Epithelial cell of prostate (primary cell): ENCODE data around the gene SGMS1.
"Not testable (repeated sequence)": the region's sequence is repeated elsewhere in the genome, so short reads cannot be mapped to it uniquely, and the experiment has no call there.

Source experiments
- DNase-seq: peaks from one replicate; pipeline ENCODE4 v3.0.0-alpha.2; 2011; ENCODE audit warnings: low read depth, low spot score
- H3K27ac ChIP-seq: fragments of 450-650 bp; 2 replicates; pipeline ENCODE4 v1.5.1; 2017; ENCODE audit warnings: mild to moderate bottlenecking

SGMS1 gene

GRCh38 chr10:50542871-50543270 is 80.9 kb downstream of the SGMS1 start:
- DNase-seq = no peak
- H3K27ac ChIP-seq = no peak overlapping the region

- no peak for DNase-seq
- H3K27ac ChIP-seq = no peak overlapping the region
Observed at GRCh38 chr10:50541921-50542320, 81.8 kb downstream of the SGMS1 start.

DNA sequence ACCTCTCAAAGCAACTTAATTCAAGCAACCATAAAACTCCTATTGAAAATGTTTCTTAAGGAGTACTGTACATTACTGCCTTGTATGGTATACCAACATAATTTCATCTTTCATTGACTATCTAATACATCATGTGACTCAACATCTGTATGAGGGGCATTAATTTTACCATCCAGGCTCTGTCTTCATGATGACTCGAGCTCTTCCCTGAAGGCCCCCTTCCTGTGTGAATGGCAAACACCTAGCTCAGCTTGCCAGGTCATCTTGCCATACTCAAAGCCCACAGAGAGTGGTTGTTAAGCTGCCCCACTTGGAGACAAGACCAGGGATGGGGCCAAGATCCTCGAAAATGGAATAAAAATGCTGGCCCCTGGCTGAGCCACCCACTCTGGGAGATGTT is 82.4 kb downstream of the SGMS1 start:
- no peak overlapping the region for H3K27ac ChIP-seq
- DNase-seq = no peak

DNA sequence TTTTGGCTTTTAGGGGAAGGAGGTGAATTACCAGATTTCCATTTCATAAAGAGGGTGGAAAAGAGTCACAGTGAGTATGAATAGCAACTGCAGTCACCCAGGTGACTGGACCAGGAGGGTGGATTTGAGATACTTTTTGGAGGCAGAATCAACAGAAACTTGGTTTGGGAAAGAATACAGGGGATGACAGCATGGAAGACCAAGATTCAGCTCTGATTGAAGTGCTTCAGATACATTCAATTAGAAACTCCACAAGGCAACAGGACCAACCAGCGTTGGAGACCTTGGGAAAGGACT is 83.0 kb downstream of the SGMS1 start:
- H3K27ac ChIP-seq = no peak overlapping the region
- DNase-seq = no peak

DNA sequence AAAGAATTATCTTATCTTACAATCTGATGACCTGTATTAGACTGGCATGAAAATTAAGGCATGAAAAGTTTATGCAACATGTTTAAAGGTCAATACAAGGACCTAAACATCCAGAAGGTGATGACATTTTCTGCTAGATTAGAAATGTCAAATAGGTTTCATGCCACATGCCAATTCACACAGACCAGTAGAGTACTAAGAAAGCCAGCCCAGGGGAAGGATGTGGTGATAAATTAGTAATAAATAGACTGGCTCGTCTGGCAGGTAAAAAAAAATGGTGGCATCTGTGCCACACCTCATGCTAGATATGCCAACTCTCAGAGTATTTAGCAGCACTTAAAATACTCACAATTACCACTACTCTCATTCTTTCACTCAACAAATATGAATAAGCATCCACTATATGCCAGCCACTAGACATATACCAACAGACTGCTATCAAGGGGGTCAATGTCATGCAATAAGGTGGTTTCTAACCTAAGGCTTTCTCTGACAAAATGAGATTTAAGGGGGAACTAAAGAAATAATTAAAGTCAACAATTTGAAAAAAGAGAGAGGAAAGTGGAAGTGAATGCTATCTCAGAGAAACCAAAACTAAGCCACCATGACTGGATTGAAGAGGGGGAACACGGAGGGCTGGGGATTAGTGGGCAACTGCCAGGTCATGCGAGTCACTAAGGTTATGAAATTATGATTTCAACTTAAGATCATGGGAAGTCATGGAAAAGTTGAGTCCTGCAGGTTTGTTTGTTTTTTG is 83.5 kb downstream of the SGMS1 start:
- no peak overlapping the region for H3K27ac ChIP-seq
- DNase-seq = no peak

GRCh38 chr10:50538555-50539398 is 85.0 kb downstream of the SGMS1 start:
- no peak overlapping the region for H3K27ac ChIP-seq
- no peak for DNase-seq

DNA sequence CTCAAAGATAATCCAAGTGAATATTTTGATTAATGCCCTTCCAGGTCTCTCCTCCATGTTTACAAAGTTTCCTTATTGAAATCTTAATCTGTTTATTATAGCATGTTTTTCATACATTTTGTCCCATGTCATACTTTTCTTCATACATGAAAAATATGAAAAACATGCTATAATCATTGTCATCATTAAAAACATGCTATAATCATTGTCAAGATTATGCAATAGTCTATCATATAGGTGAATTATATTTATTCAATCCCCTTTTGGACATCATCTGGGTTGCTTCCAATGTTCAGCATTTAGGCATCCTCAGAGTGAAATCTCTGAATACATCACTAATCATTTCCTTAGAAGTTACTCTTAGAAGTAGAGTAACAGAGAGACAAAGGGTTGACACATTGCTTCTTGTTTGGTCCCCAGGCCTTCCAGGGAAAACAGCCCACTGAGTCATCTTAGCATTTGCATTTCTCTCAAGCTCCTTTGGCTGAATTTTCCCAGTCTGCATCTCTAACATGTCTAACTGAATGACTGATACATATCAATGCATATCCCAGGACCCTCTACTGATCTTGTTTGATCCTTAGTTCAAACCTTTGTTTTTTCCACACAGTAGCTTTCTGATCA is 87.0 kb downstream of the SGMS1 start:
- no peak for DNase-seq
- no peak overlapping the region for H3K27ac ChIP-seq

DNA sequence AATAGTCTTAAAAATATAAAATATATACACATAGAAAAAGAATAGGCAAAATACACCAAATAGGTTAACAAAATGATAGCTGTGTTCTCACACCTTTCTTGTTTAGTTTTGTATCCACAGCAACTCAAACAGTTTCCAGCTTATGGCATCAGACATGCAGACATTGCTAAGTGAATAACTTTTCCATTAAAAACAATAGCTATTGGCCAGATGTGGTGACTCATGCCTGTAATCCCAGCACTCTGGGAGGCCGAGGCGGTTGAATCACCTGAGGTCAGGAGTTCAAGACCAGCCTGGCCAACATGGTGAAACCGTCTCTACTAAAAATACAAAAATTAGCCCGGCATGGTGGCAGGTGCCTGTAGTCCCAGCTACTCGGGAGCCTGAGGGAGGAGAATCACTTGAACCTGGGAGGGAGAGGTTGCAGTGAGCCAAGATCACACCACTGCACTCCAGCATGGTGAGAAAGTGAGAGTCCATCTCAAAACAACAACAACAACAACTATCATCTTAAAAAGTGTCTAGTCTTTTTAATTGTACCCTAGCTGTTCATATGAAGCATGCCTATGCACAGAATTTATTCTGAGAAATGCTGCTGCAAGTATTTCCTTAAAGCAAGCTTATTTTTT is 88.9 kb downstream of the SGMS1 start:
- H3K27ac ChIP-seq, DNase-seq: not testable (repeated sequence)

DNA sequence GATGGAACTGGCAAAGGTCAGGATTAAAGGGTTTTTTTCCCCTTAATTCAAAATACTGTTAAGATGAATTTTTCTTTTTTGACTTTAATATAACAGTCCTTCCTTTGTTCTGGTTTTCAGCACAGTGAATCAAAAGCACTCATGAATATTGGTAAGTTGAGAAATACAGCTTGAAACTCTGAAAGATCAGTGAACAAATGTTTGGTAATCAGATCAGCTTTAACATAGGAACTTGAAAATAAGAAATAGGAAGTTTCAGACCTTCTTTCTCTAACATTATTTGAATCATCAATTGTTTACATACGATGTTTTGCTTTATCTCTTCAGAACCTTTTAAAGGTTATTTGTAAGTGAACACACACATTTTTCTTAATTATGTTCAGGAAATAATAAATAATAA is 90.5 kb downstream of the SGMS1 start:
- H3K27ac ChIP-seq = no peak overlapping the region
- DNase-seq = no peak

- DNase-seq = no peak
- H3K27ac ChIP-seq = no peak overlapping the region
Observed at GRCh38 chr10:50531388-50532077, 92.2 kb downstream of the SGMS1 start.

DNA sequence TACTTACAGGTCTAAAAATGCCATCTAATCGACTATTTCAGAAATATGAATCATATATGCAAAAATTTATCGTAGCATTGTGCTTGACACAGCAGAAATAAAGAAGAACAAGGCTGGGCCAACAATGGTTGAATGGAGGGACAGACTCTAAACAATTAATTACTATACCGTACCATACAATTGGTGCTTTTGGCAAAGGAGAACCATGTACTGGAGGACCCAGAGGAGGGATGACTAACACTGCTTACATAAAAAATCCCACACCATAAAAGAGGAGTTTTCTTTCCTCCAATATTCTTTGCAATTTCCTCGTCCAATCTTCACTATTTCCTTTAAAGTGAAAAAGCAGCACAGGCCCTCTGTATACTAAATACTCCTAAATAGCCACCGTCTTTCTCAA is 94.1 kb downstream of the SGMS1 start:
- no peak overlapping the region for H3K27ac ChIP-seq
- no peak for DNase-seq

GRCh38 chr10:50528206-50528605 is 95.5 kb downstream of the SGMS1 start:
- DNase-seq = no peak
- no peak overlapping the region for H3K27ac ChIP-seq

- H3K27ac ChIP-seq = no peak overlapping the region
- no peak for DNase-seq
Observed at GRCh38 chr10:50527442-50528043, 96.2 kb downstream of the SGMS1 start.

GRCh38 chr10:50526185-50526584 is 97.6 kb downstream of the SGMS1 start:
- DNase-seq = no peak
- H3K27ac ChIP-seq = no peak overlapping the region

DNA sequence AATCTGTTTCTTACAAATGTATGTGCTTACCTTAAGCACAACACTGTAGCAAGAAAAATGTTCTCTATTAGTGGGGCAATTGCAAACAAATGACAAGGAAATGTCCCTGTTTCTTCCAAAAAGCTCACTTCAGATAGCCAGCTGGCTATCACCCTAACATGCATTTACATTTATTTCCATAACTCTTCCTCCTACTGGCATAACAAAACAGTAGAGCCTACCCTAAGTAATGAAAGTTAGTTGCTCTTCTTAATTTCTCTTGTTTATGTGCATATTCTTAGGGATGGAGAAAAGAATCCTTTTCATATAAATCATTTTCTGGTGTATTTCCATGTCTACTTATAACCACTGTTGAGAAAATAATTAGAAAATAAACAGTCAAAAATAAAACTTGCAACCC is 100.4 kb downstream of the SGMS1 start:
- no peak overlapping the region for H3K27ac ChIP-seq
- DNase-seq = no peak

DNA sequence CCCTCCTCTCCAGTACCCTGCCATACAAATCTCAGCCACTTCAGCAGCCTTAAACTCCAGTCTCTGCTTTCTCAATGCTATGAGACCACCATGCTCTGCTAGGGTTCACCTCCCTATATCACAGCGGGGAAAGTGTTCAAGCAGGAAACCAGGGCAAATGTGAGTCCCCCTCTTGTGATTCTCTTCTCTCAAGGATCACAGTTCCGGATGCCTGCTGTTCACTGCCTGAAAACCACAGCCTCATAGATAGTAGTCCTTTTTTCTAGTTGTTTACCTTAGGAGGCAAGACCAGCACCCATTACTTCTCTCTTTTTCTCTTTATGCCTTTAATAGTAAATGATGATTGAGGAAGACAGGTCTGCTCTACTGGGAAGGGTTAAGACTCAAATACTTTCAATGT is 100.8 kb downstream of the SGMS1 start:
- no peak for DNase-seq
- no peak overlapping the region for H3K27ac ChIP-seq

DNA sequence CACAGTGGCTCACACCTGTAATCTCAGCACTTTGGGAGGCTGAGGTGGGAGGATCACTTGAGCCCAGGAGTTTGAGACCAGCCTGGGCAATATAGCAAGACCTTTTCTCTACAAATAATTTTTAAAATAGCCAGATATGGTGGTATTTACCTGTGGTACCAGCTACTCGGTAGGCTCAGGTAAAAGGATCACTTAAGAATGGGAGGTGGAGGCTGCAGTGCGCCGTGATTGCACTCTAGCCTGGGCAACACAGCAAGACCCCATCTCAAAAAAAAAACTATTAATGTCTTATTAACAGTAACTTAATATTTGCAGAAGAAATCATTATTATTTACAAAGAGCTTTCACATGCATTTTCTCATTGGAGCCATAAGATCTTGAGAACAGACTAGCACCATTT is 103.6 kb downstream of the SGMS1 start:
- DNase-seq = no peak
- no peak overlapping the region for H3K27ac ChIP-seq

GRCh38 chr10:50517626-50518025 is 106.1 kb downstream of the SGMS1 start:
- H3K27ac ChIP-seq = no peak overlapping the region
- DNase-seq = no peak

GRCh38 chr10:50516171-50516570 is 107.6 kb downstream of the SGMS1 start:
- no peak for DNase-seq
- H3K27ac ChIP-seq = no peak overlapping the region

GRCh38 chr10:50515420-50515819 is 108.3 kb downstream of the SGMS1 start:
- no peak for DNase-seq
- H3K27ac ChIP-seq = no peak overlapping the region
